Stimulated activated CD8-positive, alpha-beta memory T cell treated with anti-CD3 and anti-CD28 coated beads, Interleukin-12 subunit alpha, Interleukin-12 subunit beta, amount 100 ng/mL, for 4 hours (primary cell): ENCODE measurements around the gene GALNT2.

ENCODE experiments used
- DNase-seq: peaks from one replicate; pipeline ENCODE4 v3.0.0-alpha.2; 2020; ENCODE audit warnings: low read depth

The GALNT2 gene

DNA sequence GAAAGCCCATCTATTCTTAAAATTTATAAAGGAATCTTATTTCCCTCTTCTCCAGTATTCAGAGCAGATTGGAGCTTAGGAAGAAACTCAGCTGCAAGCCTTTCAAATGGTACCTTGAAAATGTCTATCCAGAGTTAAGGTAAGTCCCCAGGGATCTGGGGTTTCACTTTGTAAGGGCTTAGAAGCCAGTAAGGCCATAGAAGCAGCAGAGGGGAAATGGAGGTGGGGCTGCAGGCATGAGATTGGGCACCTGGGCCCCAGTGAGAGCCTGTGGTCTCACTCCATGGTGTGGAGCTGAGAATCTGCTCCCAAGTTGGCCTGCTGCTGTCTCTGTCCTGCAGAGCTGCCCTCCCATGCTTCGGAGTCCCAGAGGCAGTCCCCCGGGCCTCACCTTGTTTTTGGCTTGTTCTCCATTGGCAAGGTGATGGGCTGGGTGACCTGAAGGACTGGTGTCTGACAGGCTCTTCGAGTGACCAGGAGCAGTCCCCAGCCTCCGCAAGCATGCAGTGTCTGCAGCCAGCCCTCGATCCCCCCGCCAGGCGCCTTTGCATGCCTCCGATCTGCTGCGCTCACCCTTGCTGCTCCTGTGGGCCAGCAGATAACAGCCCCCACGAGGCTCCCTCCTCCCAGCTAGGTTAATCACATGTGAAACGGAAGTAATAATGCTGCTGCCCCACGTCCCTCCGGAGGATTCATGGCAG, 196.0 kb downstream of the GALNT2 start:
- DNase-seq, result no peak

GRCh38 chr1:230263568-230264195, 196.6 kb downstream of the GALNT2 start:
- no peak for DNase-seq

DNA sequence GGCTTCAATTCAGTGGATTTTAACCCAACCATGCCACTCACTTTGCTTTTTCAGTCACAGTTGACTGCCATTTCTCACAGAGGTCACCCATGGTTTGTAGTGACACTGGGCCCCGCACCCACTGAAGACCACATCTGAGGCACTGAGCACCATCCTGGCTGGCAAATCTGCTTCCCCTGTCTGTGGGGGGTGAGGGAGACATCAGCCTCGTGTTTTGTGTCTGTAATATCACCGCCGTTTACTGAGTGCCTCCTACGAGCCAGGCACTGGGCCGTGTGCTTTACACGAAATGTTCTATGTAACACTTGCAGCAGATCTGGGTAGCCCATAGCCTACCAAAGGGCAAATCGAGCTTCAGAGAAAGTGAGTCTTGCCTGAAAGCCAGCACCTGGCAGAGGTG, 197.3 kb downstream of the GALNT2 start:
- no peak for DNase-seq

DNA sequence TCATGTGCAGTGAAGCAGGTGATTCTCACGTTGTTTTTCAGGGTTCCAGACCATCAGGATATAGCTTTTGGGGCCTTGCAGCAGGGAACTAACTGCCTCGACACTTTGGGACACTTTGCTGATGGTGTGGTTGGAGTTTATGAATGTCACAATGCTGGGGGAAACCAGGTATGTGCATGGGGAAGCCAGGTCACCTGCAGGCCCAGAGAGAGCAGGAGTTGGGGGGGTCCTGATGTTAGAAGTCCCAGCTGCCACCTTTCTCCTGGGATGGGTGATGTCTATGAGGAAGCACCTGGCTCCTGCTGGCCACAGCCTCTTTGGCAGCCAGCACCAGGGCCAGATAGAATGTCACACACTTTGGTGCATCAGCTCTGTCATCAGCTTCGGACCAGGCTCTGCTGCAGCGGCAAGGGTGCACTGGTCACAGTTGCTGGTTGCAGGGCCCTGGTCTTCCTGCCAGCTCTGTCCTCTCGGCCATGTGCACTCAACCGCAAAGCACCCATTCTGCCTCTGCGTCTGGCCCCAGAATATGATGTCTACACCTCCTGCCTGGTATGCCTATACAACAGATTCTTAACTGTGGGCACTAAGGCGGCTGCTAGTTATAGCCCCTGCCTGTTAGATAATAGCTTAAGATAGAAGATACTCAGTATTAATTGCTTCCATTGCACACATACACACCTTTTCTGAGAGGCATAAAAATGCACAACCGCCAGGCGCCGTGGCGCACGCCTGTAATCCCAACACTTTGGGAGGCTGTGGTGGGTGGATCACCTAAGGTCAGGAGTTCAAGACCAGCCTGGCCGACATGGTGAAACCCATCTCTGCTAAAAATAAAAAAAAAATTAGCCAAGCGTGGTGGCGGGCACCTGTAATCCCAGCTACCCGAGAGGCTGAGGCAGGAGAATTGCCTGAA, 198.4 kb downstream of the GALNT2 start:
- no peak for DNase-seq

DNA sequence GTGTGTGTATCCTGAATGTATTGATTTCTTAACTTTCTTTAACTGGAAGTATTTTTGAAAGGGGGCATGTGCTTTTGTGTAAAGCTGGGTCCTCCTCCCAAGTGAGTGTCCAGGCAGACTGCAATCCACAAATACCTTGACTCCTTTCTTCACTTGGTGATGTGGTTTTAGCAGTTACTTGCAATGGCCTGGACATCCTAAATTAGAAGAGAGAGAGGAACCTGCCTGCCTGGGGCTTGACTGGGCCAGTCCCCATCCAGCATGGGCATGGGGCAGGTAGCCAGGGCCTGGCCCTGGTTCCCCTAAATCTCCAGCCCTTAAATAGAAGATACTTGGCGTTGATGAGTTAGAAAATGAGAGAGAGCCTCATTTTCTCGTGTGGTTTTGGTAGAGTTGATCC, 199.4 kb downstream of the GALNT2 start:
- DNase-seq, result no peak

- DNase-seq, result no peak
Measured at GRCh38 chr1:230267338-230268065, 200.5 kb downstream of the GALNT2 start.

DNA sequence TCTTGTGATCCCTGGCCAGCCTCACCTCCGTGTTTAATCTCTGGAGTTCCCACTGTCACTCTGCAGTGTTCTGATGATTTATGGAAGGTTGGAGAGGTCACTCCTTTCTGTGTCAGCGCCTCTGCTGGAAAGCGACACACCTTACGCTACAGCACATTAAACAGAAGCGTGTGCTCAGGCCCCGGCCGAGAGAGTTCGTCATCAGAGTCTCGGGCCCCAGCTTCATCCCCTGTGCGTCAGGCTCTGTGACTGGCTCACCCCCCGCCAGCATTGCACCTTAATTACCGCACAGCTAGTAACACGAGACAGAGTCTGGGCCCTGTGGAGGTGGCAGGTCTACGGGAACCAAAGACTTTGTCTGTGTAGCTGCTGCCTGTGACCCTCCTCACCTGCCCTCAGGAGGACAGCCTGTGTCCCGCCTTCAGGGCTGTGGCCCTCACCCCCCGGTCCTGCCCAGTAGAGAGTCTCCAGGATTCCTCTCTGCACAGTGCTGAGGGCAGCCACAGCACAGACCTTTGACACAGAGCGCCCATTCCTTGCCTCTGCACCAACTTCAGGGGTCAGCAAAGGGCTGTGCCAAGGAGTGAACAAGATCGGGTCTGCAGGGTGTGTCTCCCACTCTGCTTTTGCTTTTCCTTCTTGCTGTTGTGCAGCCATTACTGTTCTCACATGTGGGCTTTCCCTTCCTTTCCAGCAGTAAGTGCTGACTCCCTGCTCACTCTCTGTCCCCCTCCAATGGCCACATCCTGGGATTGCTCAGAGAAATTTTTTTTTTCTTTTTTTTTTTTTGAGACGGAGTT, 201.5 kb downstream of the GALNT2 start:
- DNase-seq, result no peak

GRCh38 chr1:230270185-230270558, 203.1 kb downstream of the GALNT2 start:
- no peak for DNase-seq

DNA sequence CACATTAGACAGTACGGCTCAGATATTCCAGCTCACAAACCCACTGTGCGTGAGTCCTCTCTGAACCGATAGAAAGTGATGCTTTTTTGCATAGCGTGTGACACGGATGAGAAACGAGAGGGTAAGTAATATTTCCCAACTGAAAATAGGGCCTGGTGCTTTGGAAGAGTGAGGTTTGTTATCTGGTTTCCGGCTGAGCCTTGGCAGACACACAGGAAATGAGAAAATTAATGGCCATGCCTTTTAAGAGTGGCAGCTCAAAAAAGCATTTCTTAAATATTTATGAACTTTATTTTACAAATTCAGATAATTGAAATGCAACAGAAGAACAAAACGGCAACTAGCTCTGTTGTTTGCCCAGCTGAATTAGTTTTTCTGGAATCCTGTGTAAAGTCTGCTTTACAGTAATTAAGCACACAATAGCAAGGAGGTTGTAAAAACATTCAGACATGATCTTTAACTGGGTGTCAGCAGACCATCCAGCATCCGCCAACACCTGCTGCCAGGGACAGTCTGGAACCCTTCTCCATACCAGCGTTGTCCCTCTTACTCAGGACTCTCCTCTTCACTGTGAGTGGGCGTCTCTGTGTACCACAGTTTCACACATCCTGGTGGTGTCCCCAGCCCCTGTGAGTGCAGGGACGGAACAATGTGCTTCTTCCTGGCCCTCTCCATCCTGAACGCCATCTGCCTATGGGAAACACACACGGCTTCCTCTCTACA, 203.7 kb downstream of the GALNT2 start:
- no peak for DNase-seq

DNA sequence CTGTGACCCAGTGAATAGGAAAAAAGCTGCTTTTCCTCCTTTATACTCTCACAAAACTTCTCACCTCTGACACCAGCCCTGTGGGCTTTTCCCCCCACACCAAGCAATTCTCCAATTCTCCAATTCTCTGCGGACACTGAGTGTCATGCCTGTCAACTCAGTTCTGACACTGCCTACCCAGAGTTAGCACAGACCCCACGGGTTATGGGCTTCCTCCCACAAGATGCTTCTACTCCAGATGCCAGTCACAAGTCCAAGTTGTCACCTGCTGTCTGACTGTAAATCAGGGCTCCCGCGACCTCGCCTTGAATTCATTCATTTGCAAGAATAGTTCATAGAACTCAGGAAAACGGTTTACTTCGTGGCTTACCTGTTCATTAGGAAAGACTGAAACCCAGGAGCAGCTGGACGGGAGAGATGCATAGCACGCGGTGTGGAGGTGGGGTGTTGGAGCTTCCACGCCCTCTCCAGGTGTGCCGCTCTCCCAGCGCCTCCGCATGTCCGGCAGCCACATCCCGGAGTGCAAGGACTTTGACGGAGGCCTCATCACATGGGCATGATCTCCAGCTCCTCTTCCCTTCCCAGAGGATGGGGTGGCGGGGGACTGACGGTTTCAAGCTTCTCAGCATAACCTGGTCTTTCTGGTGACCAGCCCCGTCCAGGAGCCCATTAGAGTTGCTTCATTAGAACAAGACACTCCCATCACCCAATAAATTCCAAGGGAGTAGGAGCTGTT, 204.4 kb downstream of the GALNT2 start:
- DNase-seq, result no peak

DNA sequence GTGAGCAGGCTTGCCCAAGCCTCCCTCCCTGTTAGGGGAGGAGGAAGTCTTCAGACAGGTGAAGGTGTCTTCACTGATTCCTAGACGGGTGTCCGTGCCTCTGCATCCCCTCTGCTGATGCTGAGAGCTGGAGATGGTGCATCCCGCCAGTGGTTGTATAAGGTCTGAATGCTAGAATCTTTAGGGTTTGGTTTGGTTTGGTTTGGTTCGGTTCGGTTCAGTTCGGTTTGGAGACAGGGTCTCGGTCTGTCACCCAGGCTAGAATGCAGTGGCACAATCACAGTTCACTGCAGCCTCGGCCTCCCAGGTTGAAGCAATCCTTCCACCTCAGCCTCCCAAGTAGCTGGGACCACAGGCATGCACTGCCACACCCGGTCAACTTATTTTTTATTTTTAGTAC, 205.5 kb downstream of the GALNT2 start:
- no peak for DNase-seq

DNA sequence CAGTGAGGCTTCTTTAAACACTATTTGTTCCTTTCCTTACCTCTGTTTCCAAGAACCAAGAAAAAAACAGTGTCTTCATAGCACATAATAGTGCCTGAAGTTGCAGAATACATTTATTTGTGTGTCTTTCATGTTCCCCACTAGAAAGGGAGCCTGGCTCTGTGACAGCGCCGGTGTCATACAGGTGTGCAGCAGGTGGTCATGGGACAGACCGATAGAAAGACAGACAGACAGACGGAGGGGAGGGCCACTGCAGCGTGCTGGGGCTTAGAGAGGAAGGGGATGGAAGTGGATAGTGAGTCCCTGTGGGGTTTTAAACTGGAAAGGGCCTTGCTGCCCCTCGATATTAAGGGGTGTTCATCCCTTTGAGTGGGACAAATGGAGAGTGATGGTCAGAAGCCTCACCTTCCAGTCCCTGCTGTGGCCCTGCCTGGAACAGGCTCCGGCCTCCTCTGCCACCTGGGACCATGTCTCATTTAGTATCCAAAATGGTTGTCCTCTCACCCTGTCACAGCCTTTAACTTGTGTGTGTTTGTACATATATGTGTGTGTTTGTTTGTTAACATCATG, 206.2 kb downstream of the GALNT2 start:
- DNase-seq, result no peak

GRCh38 chr1:230274254-230274653, 207.2 kb downstream of the GALNT2 start:
- DNase-seq, result no peak

- DNase-seq, result no peak
Measured at GRCh38 chr1:230276401-230276800, 209.4 kb downstream of the GALNT2 start.

- no peak for DNase-seq
Measured at GRCh38 chr1:230277201-230278025, 210.4 kb downstream of the GALNT2 start.

- no peak for DNase-seq
Measured at GRCh38 chr1:230278376-230278775, 211.3 kb downstream of the GALNT2 start.

DNA sequence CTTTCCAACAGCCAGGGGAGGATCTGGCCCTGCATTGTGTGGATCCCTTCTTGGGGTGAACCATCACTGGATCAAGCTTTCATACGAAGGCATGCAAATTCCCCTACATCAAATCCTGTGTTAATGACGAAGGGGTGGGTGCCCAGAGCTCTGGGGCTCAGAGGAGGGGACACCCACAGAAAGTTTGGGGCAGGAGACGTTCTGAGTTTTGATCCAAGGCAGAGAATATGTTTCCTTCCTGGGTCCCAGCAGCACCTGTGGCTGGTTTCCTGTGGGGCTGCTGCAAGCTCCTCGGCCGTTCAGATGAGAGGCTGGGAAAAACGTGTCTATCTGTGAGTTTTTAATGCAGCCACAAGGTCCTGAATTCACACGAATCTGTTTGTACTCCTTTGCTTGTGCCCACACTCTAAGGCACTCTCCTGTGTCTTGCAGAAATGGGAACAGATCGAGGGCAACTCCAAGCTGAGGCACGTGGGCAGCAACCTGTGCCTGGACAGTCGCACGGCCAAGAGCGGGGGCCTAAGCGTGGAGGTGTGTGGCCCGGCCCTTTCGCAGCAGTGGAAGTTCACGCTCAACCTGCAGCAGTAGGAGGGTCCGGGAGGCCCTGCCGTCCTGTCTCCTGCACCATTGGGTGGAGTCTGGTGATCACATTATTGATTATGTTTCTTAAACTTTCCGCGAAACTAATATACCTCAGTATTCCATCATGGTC, 212.0 kb downstream of the GALNT2 start:
- no peak for DNase-seq

DNA sequence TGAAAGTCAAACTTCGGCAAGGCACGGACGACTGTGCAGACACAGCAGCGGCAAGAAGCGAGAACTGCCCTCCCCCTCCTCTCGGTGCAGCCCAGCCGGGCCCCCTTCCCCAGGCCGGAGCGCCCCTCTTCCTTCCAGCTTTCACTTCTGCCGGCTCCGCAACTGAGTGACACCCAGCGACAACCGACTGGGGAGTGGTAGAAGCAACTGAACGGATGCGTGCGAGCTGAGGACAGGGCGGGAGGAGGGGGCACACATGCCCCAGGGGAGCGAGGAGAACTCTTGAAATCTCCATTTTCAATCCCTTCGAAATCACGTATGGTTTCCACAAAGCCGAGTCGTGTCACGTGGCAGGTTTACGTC, 212.5 kb downstream of the GALNT2 start:
- no peak for DNase-seq
